ENCODE results near the gene MTMR10. TPM values are rescaled to one million over a fixed set of nuclear protein-coding genes. Genes with fewer than 3 reads are reported as not detected.
A peak's percentile ranks its signal among the peaks of the same experiment; 100 is the strongest.

The MTMR10 gene
- polyA plus RNA-seq, 1 of the 3 experiments (the other 2 are of a cell fraction) = 6.4 TPM

- ChIA-PET CTCF (interaction anchor here (1.3 kb wide), 1 partner anchor 9 kb away, joined by 4 read pairs; no protein-coding TSS in a partner anchor), POLR2A (no interaction called here)
- Histone ChIP-seq H3K4me1 (ENCODE audit: control insufficient read depth in 1 of 2, insufficient read depth in 2 of 2, low read depth in 1 of 2, low read length in 1 of 2) (peaks cover 5 to 13% of the 10 kb centered on the region in 2 experiments), H3K4me2 (peak overlapping the region; percentile 80), H3K36me3 (replicated peaks in 1 of 2; ENCODE audit: control insufficient read depth in 1 of 2, insufficient read depth in 2 of 2, low read length in 1 of 2) (peaks cover 4 to 5% of the 10 kb centered on the region in 2 experiments), H2AFZ (ENCODE audit: low read depth) (no peak overlapping the region), H3K9me3 (no peaks in the 10 kb centered on the region), H3K27ac (ENCODE audit: low read depth in 2 of 2, low read length in 1 of 2) (no peak overlapping the region), H3K4me3 (ENCODE audit: low read depth in 2 of 2, low read length in 1 of 2) (peak overlapping the region; percentile 87 to 95; a peak in 3 of 4 replicates), H4K20me1 (ENCODE audit: insufficient read depth) (peaks cover under 1% of the 10 kb centered on the region; the same call in 1 of the 2 replicates), H3K79me2 (ENCODE audit: insufficient read depth) (peaks cover 42% of the 10 kb centered on the region), H3K27me3 (ENCODE audit: insufficient read depth) (no peaks in the 10 kb centered on the region), H3K9ac (peak overlapping the region; percentile 83), H3K9me2 (no peaks in the 10 kb centered on the region), H3F3A (replicated peaks; ENCODE audit: insufficient read depth) (peaks cover 4% of the 10 kb centered on the region)
- no peak for TF ChIP-seq POLR2AphosphoS5 (IDR thresholded peaks at IDR 0.05; ENCODE audit: low read depth, low read length)
- TF ChIP-seq, protein P1, sequence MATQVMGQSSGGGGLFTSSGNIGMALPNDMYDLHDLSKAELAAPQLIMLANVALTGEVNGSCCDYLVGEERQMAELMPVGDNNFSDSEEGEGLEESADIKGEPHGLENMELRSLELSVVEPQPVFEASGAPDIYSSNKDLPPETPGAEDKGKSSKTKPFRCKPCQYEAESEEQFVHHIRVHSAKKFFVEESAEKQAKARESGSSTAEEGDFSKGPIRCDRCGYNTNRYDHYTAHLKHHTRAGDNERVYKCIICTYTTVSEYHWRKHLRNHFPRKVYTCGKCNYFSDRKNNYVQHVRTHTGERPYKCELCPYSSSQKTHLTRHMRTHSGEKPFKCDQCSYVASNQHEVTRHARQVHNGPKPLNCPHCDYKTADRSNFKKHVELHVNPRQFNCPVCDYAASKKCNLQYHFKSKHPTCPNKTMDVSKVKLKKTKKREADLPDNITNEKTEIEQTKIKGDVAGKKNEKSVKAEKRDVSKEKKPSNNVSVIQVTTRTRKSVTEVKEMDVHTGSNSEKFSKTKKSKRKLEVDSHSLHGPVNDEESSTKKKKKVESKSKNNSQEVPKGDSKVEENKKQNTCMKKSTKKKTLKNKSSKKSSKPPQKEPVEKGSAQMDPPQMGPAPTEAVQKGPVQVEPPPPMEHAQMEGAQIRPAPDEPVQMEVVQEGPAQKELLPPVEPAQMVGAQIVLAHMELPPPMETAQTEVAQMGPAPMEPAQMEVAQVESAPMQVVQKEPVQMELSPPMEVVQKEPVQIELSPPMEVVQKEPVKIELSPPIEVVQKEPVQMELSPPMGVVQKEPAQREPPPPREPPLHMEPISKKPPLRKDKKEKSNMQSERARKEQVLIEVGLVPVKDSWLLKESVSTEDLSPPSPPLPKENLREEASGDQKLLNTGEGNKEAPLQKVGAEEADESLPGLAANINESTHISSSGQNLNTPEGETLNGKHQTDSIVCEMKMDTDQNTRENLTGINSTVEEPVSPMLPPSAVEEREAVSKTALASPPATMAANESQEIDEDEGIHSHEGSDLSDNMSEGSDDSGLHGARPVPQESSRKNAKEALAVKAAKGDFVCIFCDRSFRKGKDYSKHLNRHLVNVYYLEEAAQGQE (IDR thresholded peaks at IDR 0.05; ENCODE audit: low read depth, low read length) = no peak
- TF ChIP-seq NFIC (IDR thresholded peaks at IDR 0.05; ENCODE audit: borderline replicate concordance) = no peak
- no peak for TF ChIP-seq RAD21 (IDR thresholded peaks at IDR 0.05; ENCODE audit: low read length)
- no peak for TF ChIP-seq FOXM1 (IDR thresholded peaks at IDR 0.05; ENCODE audit: low read depth)
- TF ChIP-seq RCOR1 (IDR thresholded peaks at IDR 0.05; ENCODE audit: low read length) = no peak
- TF ChIP-seq PBX3 (IDR thresholded peaks at IDR 0.05) = no peak
- no peak for TF ChIP-seq SMC3 (IDR thresholded peaks at IDR 0.05; ENCODE audit: low read depth, low read length)
- no peak for TF ChIP-seq CTCF (IDR thresholded peaks at IDR 0.05)
- no peak for TF ChIP-seq EZH2phosphoT487 (IDR thresholded peaks at IDR 0.05; ENCODE audit: borderline replicate concordance, low read depth)
- TF ChIP-seq USF1 (IDR thresholded peaks at IDR 0.05; ENCODE audit: borderline replicate concordance, low read depth) = no peak
- no peak for TF ChIP-seq ZBTB33 (IDR thresholded peaks at IDR 0.05; ENCODE audit: borderline replicate concordance, low read depth)
- no peak for TF ChIP-seq TEAD4 (IDR thresholded peaks at IDR 0.05; ENCODE audit: borderline replicate concordance, insufficient read depth)
- no peak for TF ChIP-seq MXI1 (IDR thresholded peaks at IDR 0.05; ENCODE audit: low read depth, low read length)
- no peak for TF ChIP-seq IRF3 (IDR thresholded peaks at IDR 0.05; ENCODE audit: low read depth, low read length)
- TF ChIP-seq EP300 (IDR thresholded peaks at IDR 0.05; ENCODE audit: borderline replicate concordance in 1 of 2, low read depth in 1 of 2, low read length in 1 of 2) = no peak
- TF ChIP-seq RXRA (IDR thresholded peaks at IDR 0.05; ENCODE audit: borderline replicate concordance, low read depth) = no peak
- TF ChIP-seq CHD2 (IDR thresholded peaks at IDR 0.05; ENCODE audit: low read length, partially characterized antibody) = no peak
- TF ChIP-seq GABPA (IDR thresholded peaks at IDR 0.05; ENCODE audit: low read depth) = no peak
- no peak for TF ChIP-seq FOXJ3 (CRISPR knock-in tag; IDR thresholded peaks at IDR 0.05)
- DNase-seq = peak; percentile 38
- WGBS (ENCODE audit: low lambda C conversion rate) = 77% methylated on average over 2 of the region's 2 CpGs
Measured at GRCh38 chr15:30990036-30990435, 1.4 kb downstream of the MTMR10 start.
